MM.1S (cell line): Measurements from ENCODE around the gene TMEM121.

Experiments used
- DNase-seq: peaks from one replicate; pipeline ENCODE4 v3.0.0-alpha.2; 2015
- H2AFZ ChIP-seq: fragments of 300-600 bp; sonication (generic); 2 replicates; pipeline ENCODE4 v1.6.0; 2016; ENCODE audit warnings: antibody characterized with exemption, low read length
- H3F3A ChIP-seq: fragments of 300-600 bp; sonication (generic); 2 replicates; pipeline ENCODE4 v1.6.1; 2016; ENCODE audit warnings: mild to moderate bottlenecking, antibody characterized with exemption, low read length, moderate library complexity, mixed read lengths; ENCODE audit not compliant: insufficient read depth
- H3K27ac ChIP-seq: fragments of 300-600 bp; sonication (generic); 2 replicates; pipeline ENCODE4 v1.5.1; 2016; ENCODE audit warnings: mild to moderate bottlenecking, low read length
- H3K27me3 ChIP-seq: fragments of 300-600 bp; sonication (generic); replicated peaks from 2 replicates; pipeline ENCODE4 v1.6.0; 2016; ENCODE audit warnings: low read length; ENCODE audit not compliant: insufficient read depth
- H3K36me3 ChIP-seq: fragments of 300-600 bp; sonication (generic); replicated peaks from 2 replicates; pipeline ENCODE4 v1.6.1; 2016; ENCODE audit warnings: mild to moderate bottlenecking, low read length, mixed read lengths; ENCODE audit not compliant: insufficient read depth
- H3K4me1 ChIP-seq: fragments of 300-600 bp; sonication (generic); 2 replicates; pipeline ENCODE4 v1.6.1; 2016; ENCODE audit warnings: low read length, mixed read lengths
- H3K4me2 ChIP-seq: fragments of 300-600 bp; sonication (generic); 2 replicates; pipeline ENCODE4 v1.6.0; 2016; ENCODE audit warnings: low read depth, low read length
- H3K4me3 ChIP-seq: fragments of 300-600 bp; sonication (generic); 2 replicates; pipeline ENCODE4 v1.5.1; 2016; ENCODE audit warnings: low read length, mixed read lengths
- H3K79me2 ChIP-seq: fragments of 300-600 bp; sonication (generic); 2 replicates; pipeline ENCODE4 v1.6.1; 2016; ENCODE audit warnings: mixed run types, low read length, mixed read lengths
- H3K9ac ChIP-seq: fragments of 300-600 bp; sonication (generic); 2 replicates; pipeline ENCODE4 v1.6.1; 2016; ENCODE audit warnings: low read length, mixed read lengths
- H3K9me2 ChIP-seq: fragments of 300-600 bp; sonication (generic); replicated peaks from 2 replicates; pipeline ENCODE4 v1.6.1; 2016; ENCODE audit warnings: mild to moderate bottlenecking, low read length, mixed read lengths; ENCODE audit not compliant: insufficient read depth
- H3K9me3 ChIP-seq: fragments of 300-600 bp; sonication (generic); replicated peaks from 2 replicates; pipeline ENCODE4 v1.6.1; 2016; ENCODE audit warnings: mild to moderate bottlenecking, low read length, mixed read lengths; ENCODE audit not compliant: insufficient read depth
- H4K20me1 ChIP-seq: fragments of 300-600 bp; sonication (generic); 2 replicates; pipeline ENCODE4 v1.6.1; 2016; ENCODE audit warnings: mild to moderate bottlenecking, low read length, moderate library complexity, mixed read lengths; ENCODE audit not compliant: insufficient read depth
- EZH2 ChIP-seq: fragments of 300-600 bp; sonication (generic); optimal IDR thresholded peaks from 2 replicates; pipeline ENCODE3; 2017; ENCODE audit warnings: low read depth, mild to moderate bottlenecking, antibody characterized with exemption, low read length, mixed read lengths
- EZH2phosphoT487 ChIP-seq: fragments of 300-600 bp; sonication (generic); IDR thresholded peaks from 2 replicates; pipeline ENCODE4 v1.6.1; 2018; ENCODE audit warnings: antibody characterized with exemption, low read length
- TF ChIP-seq, protein P1 (sequence below): fragments of 300-600 bp; sonication (generic); IDR thresholded peaks from 2 replicates; pipeline ENCODE4 v1.5.1; 2016; ENCODE audit warnings: antibody characterized with exemption, low read length, mixed read lengths

TMEM121 gene

DNA sequence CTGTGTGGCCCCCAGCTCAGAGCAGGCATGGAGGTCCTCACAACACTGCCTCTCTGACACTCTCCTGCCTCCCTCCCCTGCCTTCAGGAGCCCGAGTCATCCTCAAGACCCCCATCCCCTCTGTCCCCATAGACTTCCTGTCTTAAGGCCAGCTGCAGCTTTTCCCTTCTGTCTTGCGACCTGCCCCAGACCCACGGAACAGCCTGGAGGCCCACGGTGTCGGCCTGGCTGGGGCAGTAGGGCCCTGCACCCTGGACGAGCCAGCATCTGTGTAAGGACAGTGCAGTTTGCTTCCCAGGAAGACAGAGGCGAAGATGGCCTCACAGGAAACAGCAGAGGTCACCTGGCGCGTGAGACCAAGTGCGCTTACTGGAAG lies 25.7 kb upstream of the TMEM121 start:
- TF ChIP-seq, protein P1, sequence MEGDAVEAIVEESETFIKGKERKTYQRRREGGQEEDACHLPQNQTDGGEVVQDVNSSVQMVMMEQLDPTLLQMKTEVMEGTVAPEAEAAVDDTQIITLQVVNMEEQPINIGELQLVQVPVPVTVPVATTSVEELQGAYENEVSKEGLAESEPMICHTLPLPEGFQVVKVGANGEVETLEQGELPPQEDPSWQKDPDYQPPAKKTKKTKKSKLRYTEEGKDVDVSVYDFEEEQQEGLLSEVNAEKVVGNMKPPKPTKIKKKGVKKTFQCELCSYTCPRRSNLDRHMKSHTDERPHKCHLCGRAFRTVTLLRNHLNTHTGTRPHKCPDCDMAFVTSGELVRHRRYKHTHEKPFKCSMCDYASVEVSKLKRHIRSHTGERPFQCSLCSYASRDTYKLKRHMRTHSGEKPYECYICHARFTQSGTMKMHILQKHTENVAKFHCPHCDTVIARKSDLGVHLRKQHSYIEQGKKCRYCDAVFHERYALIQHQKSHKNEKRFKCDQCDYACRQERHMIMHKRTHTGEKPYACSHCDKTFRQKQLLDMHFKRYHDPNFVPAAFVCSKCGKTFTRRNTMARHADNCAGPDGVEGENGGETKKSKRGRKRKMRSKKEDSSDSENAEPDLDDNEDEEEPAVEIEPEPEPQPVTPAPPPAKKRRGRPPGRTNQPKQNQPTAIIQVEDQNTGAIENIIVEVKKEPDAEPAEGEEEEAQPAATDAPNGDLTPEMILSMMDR = no peak
- no peak for TF ChIP-seq EZH2phosphoT487
- TF ChIP-seq EZH2 = no peak
- no peak overlapping the region for H3K4me2 ChIP-seq
- H3K9me2 ChIP-seq = no peaks in the 10 kb centered on the region
- peaks cover 21% of the 10 kb centered on the region for H3K27me3 ChIP-seq
- no peak overlapping the region for H3K9ac ChIP-seq
- H3K79me2 ChIP-seq = no peaks in the 10 kb centered on the region
- no peaks in the 10 kb centered on the region for H4K20me1 ChIP-seq
- H3K27ac ChIP-seq = no peak overlapping the region
- H3K4me3 ChIP-seq = no peak overlapping the region
- H2AFZ ChIP-seq = no peak overlapping the region
- DNase-seq = no peak
- H3K9me3 ChIP-seq = no peaks in the 10 kb centered on the region
- no peaks in the 10 kb centered on the region for H3F3A ChIP-seq
- H3K4me1 ChIP-seq = no peaks in the 10 kb centered on the region
- no peaks in the 10 kb centered on the region for H3K36me3 ChIP-seq

DNA sequence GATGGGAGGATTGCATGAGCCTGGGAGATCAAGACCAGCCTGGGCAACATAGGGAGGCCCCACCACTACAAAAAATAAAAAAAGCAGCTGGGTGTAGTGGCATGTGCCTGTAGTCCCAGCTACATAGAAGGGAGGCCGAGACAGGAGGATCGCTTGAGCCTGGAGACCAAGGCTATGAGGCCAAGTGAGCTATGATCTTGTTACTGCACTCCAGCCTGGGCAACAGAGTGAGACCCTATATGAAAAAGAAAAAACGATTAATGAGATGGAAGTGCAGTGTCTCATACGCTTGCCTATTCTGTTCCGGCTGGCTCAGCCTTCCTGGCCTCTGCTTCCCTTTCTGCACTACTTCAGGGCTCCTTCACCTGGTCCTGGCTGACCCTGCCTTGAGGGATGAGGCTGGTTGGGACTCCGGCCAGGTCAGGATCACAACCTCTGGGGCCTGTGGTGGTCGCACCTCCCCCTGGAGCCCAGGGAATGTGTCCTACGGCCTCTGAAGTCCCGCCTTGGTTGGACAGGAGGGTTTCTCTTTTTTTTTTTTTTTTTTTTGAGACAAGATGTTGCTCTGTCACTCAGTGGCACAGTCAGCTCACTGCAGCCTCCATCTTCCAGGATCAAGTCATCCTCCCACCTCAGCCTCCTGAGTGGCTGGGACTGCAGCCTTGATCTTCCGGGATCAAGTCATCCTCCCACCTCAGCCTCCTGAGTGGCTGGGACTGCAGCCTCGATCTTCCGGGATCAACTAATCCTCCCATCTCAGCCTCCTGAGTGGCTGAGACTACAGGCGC lies 24.7 kb upstream of the TMEM121 start:
- no peak overlapping the region for H3K4me3 ChIP-seq
- no peak for TF ChIP-seq EZH2
- TF ChIP-seq EZH2phosphoT487 = no peak
- TF ChIP-seq, protein P1 = no peak
- no peaks in the 10 kb centered on the region for H3F3A ChIP-seq
- H3K4me2 ChIP-seq = no peak overlapping the region
- peaks cover 29% of the 10 kb centered on the region for H3K27me3 ChIP-seq
- H2AFZ ChIP-seq = no peak overlapping the region
- no peak overlapping the region for H3K9ac ChIP-seq
- H3K79me2 ChIP-seq = no peaks in the 10 kb centered on the region
- no peaks in the 10 kb centered on the region for H3K4me1 ChIP-seq
- no peaks in the 10 kb centered on the region for H3K36me3 ChIP-seq
- no peak overlapping the region for H3K27ac ChIP-seq
- H3K9me2 ChIP-seq = no peaks in the 10 kb centered on the region
- H4K20me1 ChIP-seq = no peaks in the 10 kb centered on the region
- DNase-seq = no peak
- H3K9me3 ChIP-seq = no peaks in the 10 kb centered on the region

DNA sequence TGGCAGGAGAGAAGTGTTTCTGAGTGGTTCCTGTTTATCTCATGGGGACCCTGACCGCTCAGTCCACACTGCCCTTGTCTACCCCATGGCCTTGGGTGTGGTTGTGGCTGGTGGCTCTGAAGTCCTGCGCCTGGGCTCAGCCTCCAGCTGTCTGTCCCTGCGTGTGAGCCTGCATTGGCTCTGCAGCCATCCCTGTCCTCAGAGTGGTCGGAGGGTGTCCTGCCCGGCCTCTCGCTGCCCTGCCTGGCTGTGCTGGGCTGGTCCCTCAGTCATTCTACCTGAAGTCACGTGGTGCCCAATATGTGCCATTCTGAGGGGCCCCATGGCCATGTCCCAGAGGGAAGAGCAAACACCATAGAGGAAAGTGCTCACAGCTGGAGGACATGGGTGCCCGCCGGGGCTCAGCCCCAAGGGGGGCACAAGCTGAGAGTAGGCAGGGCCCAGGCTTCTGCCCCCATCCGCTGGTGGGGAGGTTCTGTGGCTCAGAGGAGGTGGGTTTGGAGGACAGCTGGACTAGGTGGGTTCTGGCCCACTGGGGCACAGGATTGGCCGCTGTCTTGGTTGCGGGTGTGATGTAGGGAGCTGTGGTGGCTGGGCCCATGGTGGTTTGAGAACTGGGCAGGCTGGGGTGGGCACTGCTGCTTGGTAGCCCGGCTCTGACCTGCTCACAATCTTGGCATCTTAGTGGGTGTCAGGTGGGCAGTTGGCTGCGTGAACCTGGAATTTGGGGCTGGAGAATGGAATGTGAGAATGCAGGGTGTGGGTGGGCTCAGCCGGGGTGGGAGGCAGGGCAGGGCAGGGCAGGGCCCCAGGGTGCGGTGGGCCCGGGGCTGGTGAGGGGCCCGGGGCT lies 23.7 kb upstream of the TMEM121 start:
- TF ChIP-seq EZH2phosphoT487 = no peak
- TF ChIP-seq EZH2 = no peak
- TF ChIP-seq, protein P1 = no peak
- no peaks in the 10 kb centered on the region for H4K20me1 ChIP-seq
- DNase-seq = no peak
- H3K9ac ChIP-seq = no peak overlapping the region
- no peak overlapping the region for H3K4me2 ChIP-seq
- H3K9me3 ChIP-seq = no peaks in the 10 kb centered on the region
- H3K27me3 ChIP-seq = peaks cover 39% of the 10 kb centered on the region
- no peaks in the 10 kb centered on the region for H3K9me2 ChIP-seq
- H3K4me1 ChIP-seq = no peaks in the 10 kb centered on the region
- no peak overlapping the region for H3K27ac ChIP-seq
- H3K79me2 ChIP-seq = no peaks in the 10 kb centered on the region
- no peak overlapping the region for H2AFZ ChIP-seq
- no peaks in the 10 kb centered on the region for H3F3A ChIP-seq
- H3K36me3 ChIP-seq = no peaks in the 10 kb centered on the region
- no peak overlapping the region for H3K4me3 ChIP-seq
